PC-9 (cell line): ENCODE measurements around the gene TTLL8.

Source experiments
- CTCF ChIP-seq: fragments of 200-600 bp; sonication (generic); conservative IDR thresholded peaks from 2 replicates; pipeline ENCODE4 v1.6.1; 2017; ENCODE audit warnings: mixed run types, antibody characterized with exemption, mild to moderate bottlenecking, moderate library complexity
- EZH2 ChIP-seq: fragments of 200-600 bp; sonication (generic); IDR thresholded peaks from 2 replicates; pipeline ENCODE4 v1.8.0; 2017; ENCODE audit warnings: antibody characterized with exemption, low read depth

- TF ChIP-seq CTCF (no peak), EZH2 (no peak)
Observed at GRCh38 chr22:50040717-50041116, 17.4 kb downstream of the TTLL8 start.
